Osteocyte (in vitro differentiated cells): ENCODE data around the gene VEZF1. TPM values are rescaled to one million over a fixed set of nuclear protein-coding genes. Genes with fewer than 3 reads are reported as not detected.

Source experiments
- DNase-seq: peaks from one replicate; pipeline ENCODE4 v3.0.0; 2021; ENCODE audit warnings: mixed read lengths; ENCODE audit not compliant: unreplicated experiment; ENCODE audit errors: extremely low spot score
- H3K27ac Mint-ChIP-seq: one replicate; pipeline ENCODE4 v1.8.0; 2021; ENCODE audit warnings: mild to moderate bottlenecking, mixed read lengths; ENCODE audit not compliant: unreplicated experiment
- H3K27me3 Mint-ChIP-seq: one replicate; pipeline ENCODE4 v1.8.0; 2021; ENCODE audit warnings: mixed read lengths; ENCODE audit not compliant: unreplicated experiment
- H3K36me3 Mint-ChIP-seq: one replicate; pipeline ENCODE4 v1.8.0; 2021; ENCODE audit warnings: mixed read lengths; ENCODE audit not compliant: unreplicated experiment
- H3K4me1 Mint-ChIP-seq: one replicate; pipeline ENCODE4 v1.8.0; 2021; ENCODE audit warnings: mixed read lengths; ENCODE audit not compliant: unreplicated experiment
- H3K4me3 Mint-ChIP-seq: one replicate; pipeline ENCODE4 v1.8.0; 2021; ENCODE audit warnings: mild to moderate bottlenecking, moderate library complexity, mixed read lengths; ENCODE audit not compliant: unreplicated experiment
- H3K9me3 Mint-ChIP-seq: one replicate; pipeline ENCODE4 v1.8.0; 2021; ENCODE audit warnings: mixed read lengths; ENCODE audit not compliant: unreplicated experiment
- total RNA-seq: library from RNA; stranded (reverse); gene quantifications from 2 replicates; pipeline ENCODE4 v1.2.1, GENCODE V29; 2021
- TF ChIP-seq, protein P1 (sequence below): fragments of 200-600 bp; sonication (generic); IDR thresholded peaks from 2 replicates; pipeline ENCODE4 v1.5.0; 2021; ENCODE audit warnings: antibody characterized with exemption, mild to moderate bottlenecking, moderate library complexity

VEZF1 gene
- total RNA-seq, 1 donor from 2014 or later: 50.6 TPM

DNA sequence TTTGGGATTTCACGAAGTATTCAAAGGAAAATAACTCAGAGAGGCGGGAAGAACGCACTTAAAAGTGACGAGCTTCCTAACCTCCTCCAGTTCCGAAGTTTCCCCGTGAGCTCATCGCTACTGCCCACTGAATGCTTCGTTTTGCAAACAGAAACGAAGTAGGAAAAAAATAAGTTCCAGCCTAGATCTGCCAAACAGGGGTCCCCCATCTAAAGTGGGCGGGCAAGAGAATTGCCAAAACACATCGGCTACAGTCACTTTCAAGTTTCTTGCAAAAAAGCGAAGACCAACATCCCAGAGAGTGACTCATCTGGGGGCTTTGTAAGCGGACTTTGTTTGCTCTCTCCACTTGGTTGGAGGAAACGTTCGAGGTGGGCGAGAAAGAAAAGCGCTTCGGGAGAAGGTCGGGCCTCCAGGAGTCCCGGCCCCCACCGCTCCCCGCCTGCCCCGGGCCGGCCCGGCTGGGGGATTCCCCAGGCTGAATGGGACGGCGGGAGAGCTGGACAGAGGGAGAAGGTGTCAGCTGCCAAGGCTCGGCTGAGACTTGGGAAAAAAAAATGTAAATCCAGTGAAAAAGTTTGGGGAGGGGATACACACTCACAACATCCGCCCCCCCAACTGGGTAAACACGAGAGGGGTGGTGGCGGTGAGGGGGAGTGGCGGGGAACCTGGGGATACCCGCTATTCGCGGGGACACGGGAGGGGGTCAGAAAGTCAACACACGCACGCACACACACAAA, 1.0 kb downstream of the VEZF1 start:
- Mint-ChIP-seq H3K4me1 (peaks cover 64% of the 10 kb centered on the region), H3K27ac (peak overlapping the region; percentile 94), H3K27me3 (no peaks in the 10 kb centered on the region), H3K36me3 (peaks cover 11% of the 10 kb centered on the region), H3K4me3 (peak overlapping the region; percentile 83), H3K9me3 (no peaks in the 10 kb centered on the region)
- TF ChIP-seq, protein P1, sequence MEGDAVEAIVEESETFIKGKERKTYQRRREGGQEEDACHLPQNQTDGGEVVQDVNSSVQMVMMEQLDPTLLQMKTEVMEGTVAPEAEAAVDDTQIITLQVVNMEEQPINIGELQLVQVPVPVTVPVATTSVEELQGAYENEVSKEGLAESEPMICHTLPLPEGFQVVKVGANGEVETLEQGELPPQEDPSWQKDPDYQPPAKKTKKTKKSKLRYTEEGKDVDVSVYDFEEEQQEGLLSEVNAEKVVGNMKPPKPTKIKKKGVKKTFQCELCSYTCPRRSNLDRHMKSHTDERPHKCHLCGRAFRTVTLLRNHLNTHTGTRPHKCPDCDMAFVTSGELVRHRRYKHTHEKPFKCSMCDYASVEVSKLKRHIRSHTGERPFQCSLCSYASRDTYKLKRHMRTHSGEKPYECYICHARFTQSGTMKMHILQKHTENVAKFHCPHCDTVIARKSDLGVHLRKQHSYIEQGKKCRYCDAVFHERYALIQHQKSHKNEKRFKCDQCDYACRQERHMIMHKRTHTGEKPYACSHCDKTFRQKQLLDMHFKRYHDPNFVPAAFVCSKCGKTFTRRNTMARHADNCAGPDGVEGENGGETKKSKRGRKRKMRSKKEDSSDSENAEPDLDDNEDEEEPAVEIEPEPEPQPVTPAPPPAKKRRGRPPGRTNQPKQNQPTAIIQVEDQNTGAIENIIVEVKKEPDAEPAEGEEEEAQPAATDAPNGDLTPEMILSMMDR: no peak
- no peak for DNase-seq

DNA sequence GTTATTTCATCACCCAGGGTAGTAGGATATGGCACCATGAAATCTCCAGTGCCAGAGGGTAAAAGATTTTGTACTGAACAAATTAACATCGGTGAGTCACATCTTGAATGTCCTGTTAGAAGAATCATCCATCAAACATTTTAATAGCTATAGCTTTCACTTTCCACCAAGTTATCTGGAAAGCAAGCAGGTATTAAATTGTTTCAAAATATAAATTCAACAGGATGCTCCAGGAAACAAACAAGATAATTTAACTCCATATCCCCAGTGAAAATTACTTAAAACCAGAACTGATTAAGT, 2.4 kb downstream of the VEZF1 start:
- Mint-ChIP-seq H3K4me3 (peak overlapping the region; percentile 70), H3K4me1 (peaks cover 64% of the 10 kb centered on the region), H3K36me3 (peaks cover 21% of the 10 kb centered on the region), H3K27me3 (no peaks in the 10 kb centered on the region), H3K27ac (peak overlapping the region; percentile 84), H3K9me3 (no peaks in the 10 kb centered on the region)
- TF ChIP-seq, protein P1: no peak
- no peak for DNase-seq

DNA sequence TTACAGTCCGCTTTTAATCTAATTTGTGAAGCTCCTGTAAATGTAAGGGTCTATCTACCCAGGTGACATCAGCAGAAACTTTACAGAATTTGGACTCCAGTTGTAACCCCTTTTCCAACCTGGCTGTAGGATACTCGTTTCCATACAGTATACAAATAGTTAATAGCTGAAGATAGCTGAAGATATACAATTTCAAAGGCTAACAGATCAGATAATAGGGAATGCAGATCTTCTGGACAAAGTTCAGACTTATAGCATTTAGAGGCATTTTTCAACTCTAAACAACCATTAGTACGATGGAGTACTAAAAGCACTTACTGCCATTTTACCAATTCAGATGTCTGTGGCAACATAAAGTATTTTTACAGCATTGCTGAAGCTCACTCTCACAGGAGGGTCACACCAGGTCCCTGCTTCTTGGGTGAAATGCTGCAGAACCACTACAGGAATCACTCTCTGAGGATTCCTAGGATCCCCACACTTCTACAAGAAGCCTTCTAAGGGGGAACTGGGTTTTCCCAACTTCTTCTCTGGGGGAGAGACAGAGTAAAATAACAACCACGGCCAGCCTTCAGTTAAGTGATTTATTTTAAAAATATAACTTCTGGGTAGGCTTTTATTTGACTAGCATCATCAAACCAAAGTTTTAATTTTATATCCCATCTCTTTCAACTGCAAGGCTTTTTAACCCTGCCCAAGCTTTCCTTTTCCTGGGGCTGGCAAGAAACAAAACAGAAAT, 2.9 kb downstream of the VEZF1 start:
- Mint-ChIP-seq H3K9me3 (no peaks in the 10 kb centered on the region), H3K4me1 (peaks cover 61% of the 10 kb centered on the region), H3K27ac (peak overlapping the region; percentile 84), H3K27me3 (no peaks in the 10 kb centered on the region), H3K36me3 (peaks cover 26% of the 10 kb centered on the region), H3K4me3 (peak overlapping the region; percentile 70)
- DNase-seq: no peak
- TF ChIP-seq, protein P1: no peak

DNA sequence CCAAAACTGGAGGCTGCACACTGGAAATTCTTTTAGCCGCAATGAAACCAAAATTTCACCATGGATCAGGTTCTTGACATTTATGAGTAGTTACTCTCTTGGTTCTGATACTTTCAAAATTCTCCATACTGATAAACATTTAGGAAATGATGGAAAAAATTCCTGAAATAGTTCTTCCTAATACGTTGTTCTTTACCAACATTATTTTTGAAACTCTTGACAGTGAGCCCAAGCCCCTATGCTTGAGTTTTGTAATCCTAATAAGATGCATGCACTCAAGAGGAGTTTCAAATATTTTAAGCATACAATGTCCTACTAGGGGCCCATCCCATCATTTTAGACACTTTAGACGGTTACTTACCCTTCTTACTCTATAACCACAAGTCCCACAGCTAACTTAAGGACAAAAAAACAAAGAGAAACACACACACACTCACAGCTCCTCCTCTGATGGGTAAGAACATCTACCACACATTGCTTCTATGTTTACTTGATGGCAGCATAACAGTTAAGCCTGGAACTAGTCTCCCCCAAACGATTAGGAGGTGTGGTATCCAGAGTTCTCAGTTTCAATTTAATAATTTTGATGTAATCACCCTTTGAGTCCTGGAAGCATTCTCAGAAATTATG, 3.7 kb downstream of the VEZF1 start:
- peaks cover 28% of the 10 kb centered on the region for H3K36me3 Mint-ChIP-seq
- DNase-seq: no peak
- no peaks in the 10 kb centered on the region for H3K27me3 Mint-ChIP-seq
- no peaks in the 10 kb centered on the region for H3K9me3 Mint-ChIP-seq
- H3K4me3 Mint-ChIP-seq: peak overlapping the region; percentile 70
- H3K4me1 Mint-ChIP-seq: peaks cover 54% of the 10 kb centered on the region
- TF ChIP-seq, protein P1: no peak
- H3K27ac Mint-ChIP-seq: peak overlapping the region; percentile 84

GRCh38 chr17:57983446-57983845, 4.6 kb downstream of the VEZF1 start:
- Mint-ChIP-seq H3K4me1 (peaks cover 44% of the 10 kb centered on the region), H3K36me3 (peaks cover 36% of the 10 kb centered on the region), H3K27ac (peak overlapping the region; percentile 28), H3K9me3 (no peaks in the 10 kb centered on the region), H3K4me3 (no peak overlapping the region), H3K27me3 (no peaks in the 10 kb centered on the region)
- TF ChIP-seq, protein P1: no peak
- no peak for DNase-seq
